A172 (cell line): Measurements from ENCODE around the gene NFIX. TPM values are rescaled to one million over a fixed set of nuclear protein-coding genes. Genes with fewer than 3 reads are reported as not detected.
A peak's percentile ranks its signal among the peaks of the same experiment; 100 is the strongest.

Experiments used
- DNase-seq: peaks from one replicate; pipeline ENCODE4 v3.0.0-alpha.2; 2015; ENCODE audit warnings: low spot score
- total RNA-seq: library from RNA; depleted of rRNA; stranded (reverse); fragments of >200 nt; shearing (Covaris generic); gene quantifications from 2 replicates; pipeline ENCODE4 v1.2.3, GENCODE V29; 2014

NFIX gene
- total RNA-seq, 1 experiment from 2014 or later = 25.7 TPM

- no peak for DNase-seq
Observed at GRCh38 chr19:13007292-13008045, 12.2 kb downstream of the NFIX start.

GRCh38 chr19:13008926-13009787, 13.9 kb downstream of the NFIX start:
- peak; percentile 79 for DNase-seq

GRCh38 chr19:13010038-13010991, 15.0 kb downstream of the NFIX start:
- DNase-seq = no peak

GRCh38 chr19:13010992-13011652, 15.8 kb downstream of the NFIX start:
- DNase-seq = no peak

- no peak for DNase-seq
Observed at GRCh38 chr19:13011653-13012389, 16.5 kb downstream of the NFIX start.

GRCh38 chr19:13012390-13012689, 17.1 kb downstream of the NFIX start:
- DNase-seq = no peak

- DNase-seq = peak; percentile 65
Observed at GRCh38 chr19:13012690-13013608, 17.7 kb downstream of the NFIX start.

- DNase-seq = no peak
Observed at GRCh38 chr19:13013649-13014048, 18.4 kb downstream of the NFIX start.

GRCh38 chr19:13014101-13014920, 19.0 kb downstream of the NFIX start:
- DNase-seq = no peak

GRCh38 chr19:13014921-13015280, 19.6 kb downstream of the NFIX start:
- no peak for DNase-seq

GRCh38 chr19:13015361-13016223, 20.3 kb downstream of the NFIX start:
- no peak for DNase-seq

- DNase-seq = no peak
Observed at GRCh38 chr19:13016245-13016627, 21.0 kb downstream of the NFIX start.

- no peak for DNase-seq
Observed at GRCh38 chr19:13016628-13017305, 21.5 kb downstream of the NFIX start.

GRCh38 chr19:13017306-13018034, 22.2 kb downstream of the NFIX start:
- DNase-seq = no peak

- no peak for DNase-seq
Observed at GRCh38 chr19:13018035-13018914, 23.0 kb downstream of the NFIX start.

GRCh38 chr19:13019332-13019731, 24.1 kb downstream of the NFIX start:
- no peak for DNase-seq
